Activated CD8-positive, alpha-beta T cell treated with anti-CD3 and anti-CD28 coated beads for 36 hours (primary cell): ENCODE data around the gene ARRDC5. TPM values are rescaled to one million over a fixed set of nuclear protein-coding genes. Genes with fewer than 3 reads are reported as not detected.
"Not testable (repeated sequence)": the region's sequence is repeated elsewhere in the genome, so short reads cannot be mapped to it uniquely, and the experiment has no call there.

ENCODE experiments used
- ATAC-seq: fragments of 200-7000 bp; cut with Tn5 transposase; one replicate; pipeline ENCODE4 v1.10.0; 2021; ENCODE audit warnings: mild to moderate bottlenecking, moderate library complexity
- CTCF ChIA-PET: fragments of 350-600 bp; sonication (Branson Sonifier 250); formaldehyde crosslinking; loops from one replicate; lab custom pipeline; 2021; ENCODE audit warnings: antibody characterized with exemption; lab: Charles Lee
- POLR2A ChIA-PET: fragments of 350-600 bp; sonication (Branson Sonifier 250); formaldehyde crosslinking; loops from one replicate; lab custom pipeline; 2021; ENCODE audit warnings: antibody characterized with exemption; lab: Charles Lee
- DNase-seq: peaks from one replicate; pipeline ENCODE4 v3.0.0-alpha.2; 2020
- H3K27ac Mint-ChIP-seq: one replicate; pipeline ENCODE4 v1.8.0; 2021; ENCODE audit warnings: mild to moderate bottlenecking, mixed read lengths
- H3K27me3 Mint-ChIP-seq: one replicate; pipeline ENCODE4 v1.8.0; 2021; ENCODE audit warnings: mixed read lengths
- H3K36me3 Mint-ChIP-seq: one replicate; pipeline ENCODE4 v1.8.0; 2021; ENCODE audit warnings: low read depth, mixed read lengths
- H3K4me1 Mint-ChIP-seq: one replicate; pipeline ENCODE4 v1.8.0; 2021; ENCODE audit warnings: low read depth, mixed read lengths
- H3K4me3 Mint-ChIP-seq: one replicate; pipeline ENCODE4 v1.8.0; 2021; ENCODE audit warnings: mild to moderate bottlenecking, moderate library complexity, mixed read lengths
- H3K9me3 Mint-ChIP-seq: one replicate; pipeline ENCODE4 v1.8.0; 2021; ENCODE audit warnings: mixed read lengths
- intact Hi-C: fragments of 100-400 bp; cut with micrococcal nuclease; formaldehyde crosslinking; loops from one replicate; pipeline ENCODE4 v1.10.0; 2022
- total RNA-seq, 2 experiments: library from RNA; stranded (reverse); gene quantifications; one replicate each; pipeline ENCODE4 v1.2.3, GENCODE V29; 2021
- TF ChIP-seq, protein P1 (sequence below): fragments of 200-600 bp; IDR thresholded peaks from one replicate; pipeline ENCODE4 v1.8.0; 2022; ENCODE audit warnings: antibody characterized with exemption, mild to moderate bottlenecking

ARRDC5 gene
- total RNA-seq, 2 experiments from 2014 or later: 0.18 to 0.20 TPM

DNA sequence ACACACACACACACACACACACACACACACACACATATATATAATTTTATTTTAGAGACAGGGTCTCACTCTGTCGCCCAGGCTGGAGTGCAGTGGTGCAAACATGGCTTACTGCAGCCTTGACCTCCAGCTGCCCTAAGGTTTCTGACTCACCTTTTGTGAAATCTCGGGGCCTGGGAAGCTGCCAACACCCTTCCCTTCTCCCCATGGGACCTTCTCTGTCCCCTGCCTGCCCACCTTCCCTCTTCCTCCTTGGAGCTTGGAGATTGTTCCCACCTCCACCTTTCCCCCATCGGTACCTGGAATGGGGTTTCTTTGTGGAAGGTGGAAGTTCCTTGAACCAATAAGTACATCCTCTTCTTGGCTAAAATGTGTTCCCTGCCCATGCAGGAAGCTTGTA is 6.3 kb downstream of the ARRDC5 start:
- CTCF ChIA-PET: no interaction called here
- TF ChIP-seq, protein P1, sequence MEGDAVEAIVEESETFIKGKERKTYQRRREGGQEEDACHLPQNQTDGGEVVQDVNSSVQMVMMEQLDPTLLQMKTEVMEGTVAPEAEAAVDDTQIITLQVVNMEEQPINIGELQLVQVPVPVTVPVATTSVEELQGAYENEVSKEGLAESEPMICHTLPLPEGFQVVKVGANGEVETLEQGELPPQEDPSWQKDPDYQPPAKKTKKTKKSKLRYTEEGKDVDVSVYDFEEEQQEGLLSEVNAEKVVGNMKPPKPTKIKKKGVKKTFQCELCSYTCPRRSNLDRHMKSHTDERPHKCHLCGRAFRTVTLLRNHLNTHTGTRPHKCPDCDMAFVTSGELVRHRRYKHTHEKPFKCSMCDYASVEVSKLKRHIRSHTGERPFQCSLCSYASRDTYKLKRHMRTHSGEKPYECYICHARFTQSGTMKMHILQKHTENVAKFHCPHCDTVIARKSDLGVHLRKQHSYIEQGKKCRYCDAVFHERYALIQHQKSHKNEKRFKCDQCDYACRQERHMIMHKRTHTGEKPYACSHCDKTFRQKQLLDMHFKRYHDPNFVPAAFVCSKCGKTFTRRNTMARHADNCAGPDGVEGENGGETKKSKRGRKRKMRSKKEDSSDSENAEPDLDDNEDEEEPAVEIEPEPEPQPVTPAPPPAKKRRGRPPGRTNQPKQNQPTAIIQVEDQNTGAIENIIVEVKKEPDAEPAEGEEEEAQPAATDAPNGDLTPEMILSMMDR: no peak
- intact Hi-C loops: no loop called here
- Mint-ChIP-seq H3K27ac (peak overlapping the region; percentile 28), H3K4me1 (peaks cover 7% of the 10 kb centered on the region), H3K36me3 (no peaks in the 10 kb centered on the region), H3K27me3 (no peaks in the 10 kb centered on the region), H3K4me3 (no peak overlapping the region), H3K9me3 (no peaks in the 10 kb centered on the region)
- DNase-seq: no peak
- no peak for ATAC-seq
- POLR2A ChIA-PET: interaction anchor here (2.4 kb wide), 2 partner anchors 13 to 15 kb away, joined by 8 to 10 read pairs; partner anchors contain the start of gene UHRF1

DNA sequence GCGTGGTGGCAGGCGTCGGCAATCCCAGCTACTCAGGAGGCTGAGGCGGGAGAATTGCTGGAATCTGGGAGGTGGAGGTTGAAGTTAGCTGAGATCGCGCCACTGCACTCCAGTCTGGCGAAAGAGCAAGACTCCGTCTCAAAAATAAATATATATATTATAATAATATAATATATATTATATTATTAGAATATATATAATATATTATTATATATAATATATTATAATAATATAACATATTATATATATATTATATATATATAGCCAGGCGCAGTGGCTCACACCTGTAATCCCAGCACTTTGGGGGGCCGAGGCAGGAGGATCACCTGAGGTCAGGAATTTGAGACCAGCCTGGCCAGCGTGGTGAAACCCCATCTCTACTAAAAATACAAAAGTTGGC is 9.7 kb downstream of the ARRDC5 start:
- DNase-seq, H3K36me3 Mint-ChIP-seq, H3K27ac Mint-ChIP-seq, H3K4me1 Mint-ChIP-seq, intact Hi-C loops, H3K9me3 Mint-ChIP-seq, POLR2A ChIA-PET, CTCF ChIA-PET, H3K27me3 Mint-ChIP-seq, ATAC-seq, H3K4me3 Mint-ChIP-seq: not testable (repeated sequence)

DNA sequence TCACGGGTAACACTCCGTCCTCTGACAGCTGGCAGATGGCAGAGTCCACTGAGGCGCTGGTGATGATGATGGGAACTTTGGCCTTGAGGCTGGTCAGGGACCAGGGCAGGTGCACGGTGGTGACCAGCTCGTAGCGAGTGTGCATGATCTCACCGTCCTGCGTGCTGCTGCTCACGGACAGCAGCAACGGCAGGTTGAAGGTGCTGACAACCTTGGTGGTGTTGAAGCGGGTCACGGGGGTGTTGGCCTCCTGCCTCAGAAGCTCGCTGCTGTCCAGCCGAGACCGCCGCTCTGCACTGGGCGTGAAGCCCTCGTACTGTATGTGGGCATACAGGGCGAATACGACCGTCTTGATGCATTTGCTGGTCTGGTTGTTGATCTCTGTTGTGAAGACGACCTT is 11.6 kb downstream of the ARRDC5 start:
- Mint-ChIP-seq H3K4me1 (peaks cover 4% of the 10 kb centered on the region), H3K9me3 (no peaks in the 10 kb centered on the region), H3K27me3 (no peaks in the 10 kb centered on the region), H3K27ac (no peak overlapping the region), H3K36me3 (no peaks in the 10 kb centered on the region), H3K4me3 (no peak overlapping the region)
- DNase-seq (no peak), ATAC-seq (no peak)
- TF ChIP-seq, protein P1: no peak
- intact Hi-C loops: no loop called here
- ChIA-PET POLR2A (no interaction called here), CTCF (interaction anchor here (2.2 kb wide), 1 partner anchor 18 kb away, joined by 6 read pairs; no protein-coding TSS in a partner anchor)

DNA sequence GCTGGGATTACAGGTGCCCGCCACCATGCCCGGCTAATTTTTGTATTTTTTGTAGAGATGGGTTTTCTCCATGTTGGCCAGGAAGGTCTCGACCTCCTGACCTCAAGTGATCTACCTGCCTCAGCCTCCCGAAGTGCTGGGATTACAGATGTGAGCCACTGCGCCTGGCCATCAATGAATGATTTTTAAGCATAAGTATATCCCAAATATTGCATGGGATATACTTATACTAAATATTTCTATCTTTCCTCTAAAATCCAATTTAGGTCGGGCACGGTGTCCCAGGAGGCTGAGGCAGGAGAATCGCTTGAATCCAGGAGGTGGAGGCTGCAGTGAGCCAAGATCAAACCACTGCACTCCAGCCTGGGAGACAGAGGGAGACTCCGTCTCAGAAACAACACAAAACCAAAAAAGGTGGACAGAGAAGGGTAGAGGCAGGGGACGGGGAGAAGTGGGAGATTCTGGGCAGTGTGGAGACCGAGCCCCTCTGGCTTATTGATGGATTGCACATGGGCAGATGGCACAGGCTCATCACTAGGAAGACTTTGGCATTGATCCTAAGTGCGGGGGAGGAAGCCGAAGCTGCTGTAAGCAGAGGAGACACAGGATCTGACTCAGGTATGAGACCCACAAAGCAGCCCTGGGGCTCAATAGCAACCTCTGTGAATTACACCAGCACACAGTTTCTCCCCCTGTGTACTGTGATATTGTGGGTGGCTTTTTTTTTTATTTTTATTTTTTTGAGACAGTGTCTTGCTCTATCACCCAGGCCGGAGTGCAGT is 13.5 kb downstream of the ARRDC5 start:
- H3K4me3 Mint-ChIP-seq: no peak overlapping the region
- ChIA-PET POLR2A (interaction anchor here (0.6 kb wide), 1 partner anchor 47 kb away, joined by 3 read pairs; no protein-coding TSS in a partner anchor), CTCF (interaction anchor here (1.0 kb wide), 1 partner anchor 80 kb away, joined by 3 read pairs; no protein-coding TSS in a partner anchor)
- DNase-seq (no peak), ATAC-seq (no peak)
- no peaks in the 10 kb centered on the region for H3K4me1 Mint-ChIP-seq
- H3K27ac Mint-ChIP-seq: no peak overlapping the region
- TF ChIP-seq, protein P1: no peak
- H3K36me3 Mint-ChIP-seq: no peaks in the 10 kb centered on the region
- H3K9me3 Mint-ChIP-seq: no peaks in the 10 kb centered on the region
- intact Hi-C loops: no loop called here
- H3K27me3 Mint-ChIP-seq: no peaks in the 10 kb centered on the region

DNA sequence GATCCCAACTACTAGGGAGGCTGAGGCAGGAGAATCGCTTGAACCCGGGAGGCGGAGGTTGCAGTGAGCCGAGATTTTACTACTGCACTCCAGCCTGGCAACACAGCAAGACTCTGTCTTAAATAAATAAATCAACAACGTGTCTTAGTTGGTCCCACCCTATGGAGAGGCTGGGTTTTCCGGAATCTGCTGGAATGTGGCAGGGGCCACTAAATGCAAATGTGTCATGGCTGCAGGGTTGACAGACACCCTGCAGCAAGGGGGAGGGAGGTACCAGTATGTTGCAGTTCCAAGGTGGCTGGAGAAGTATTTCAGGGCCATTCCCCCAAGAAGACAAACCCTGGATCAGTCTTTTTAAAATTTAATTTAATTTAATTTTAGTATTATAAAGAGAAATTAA is 14.9 kb downstream of the ARRDC5 start:
- H3K4me3 Mint-ChIP-seq, H3K27me3 Mint-ChIP-seq, intact Hi-C loops, ATAC-seq, CTCF ChIA-PET, H3K27ac Mint-ChIP-seq, H3K9me3 Mint-ChIP-seq, H3K4me1 Mint-ChIP-seq, H3K36me3 Mint-ChIP-seq, DNase-seq, POLR2A ChIA-PET: not testable (repeated sequence)

DNA sequence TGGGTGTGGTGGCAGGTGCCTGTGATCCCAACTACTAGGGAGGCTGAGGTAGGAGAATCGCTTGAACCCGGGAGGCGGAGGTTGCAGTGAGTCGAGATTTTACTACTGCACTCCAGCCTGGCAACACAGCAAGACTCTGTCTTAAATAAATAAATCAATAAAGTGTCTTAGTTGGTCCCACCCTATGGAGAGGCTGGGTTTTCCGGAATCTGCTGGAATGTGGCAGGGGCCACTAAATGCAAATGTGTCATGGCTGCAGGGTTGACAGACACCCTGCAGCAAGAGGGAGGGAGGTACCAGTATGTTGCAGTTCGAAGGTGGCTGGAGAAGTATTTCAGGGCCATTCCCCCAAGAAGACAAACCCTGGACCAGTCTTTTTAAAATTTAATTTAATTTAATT is 17.7 kb downstream of the ARRDC5 start:
- CTCF ChIA-PET, DNase-seq, ATAC-seq, H3K36me3 Mint-ChIP-seq, H3K27me3 Mint-ChIP-seq, H3K4me3 Mint-ChIP-seq, intact Hi-C loops, H3K9me3 Mint-ChIP-seq, H3K4me1 Mint-ChIP-seq, H3K27ac Mint-ChIP-seq: not testable (repeated sequence)
- POLR2A ChIA-PET: interaction anchor here (1.0 kb wide), 1 partner anchor 18 kb away, joined by 3 read pairs; no protein-coding TSS in a partner anchor

DNA sequence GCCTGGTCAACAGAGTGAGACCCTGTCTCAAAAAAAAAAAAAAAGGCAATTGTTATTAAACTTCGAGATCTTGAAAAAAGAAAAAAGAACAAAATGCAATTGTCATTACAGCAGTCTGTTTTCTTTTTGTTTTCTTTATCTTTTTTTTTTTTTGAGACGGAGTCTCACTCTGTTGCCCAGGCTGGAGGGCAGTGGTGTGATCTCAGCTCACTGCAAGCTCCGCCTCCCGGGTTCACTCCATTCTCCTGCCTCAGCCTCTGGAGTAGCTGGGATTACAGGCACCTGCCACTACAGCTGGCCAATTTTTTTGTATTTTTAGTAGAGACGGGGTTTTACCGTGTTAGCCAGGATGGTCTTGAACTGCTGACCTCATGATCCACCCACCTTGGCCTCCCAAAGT is 19.8 kb downstream of the ARRDC5 start:
- DNase-seq, H3K27me3 Mint-ChIP-seq, H3K27ac Mint-ChIP-seq, H3K4me1 Mint-ChIP-seq, H3K9me3 Mint-ChIP-seq, ATAC-seq, H3K4me3 Mint-ChIP-seq, H3K36me3 Mint-ChIP-seq, intact Hi-C loops, POLR2A ChIA-PET: not testable (repeated sequence)
- CTCF ChIA-PET: interaction anchor here (1.2 kb wide), 1 partner anchor 74 kb away, joined by 3 read pairs; no protein-coding TSS in a partner anchor
